Fibroblast of mammary gland (primary cell): ENCODE results near the gene PILRA.

Experiments used
- DNase-seq: peaks from one replicate; pipeline ENCODE4 v3.0.0-alpha.2; 2010; ENCODE audit warnings: low read depth
- H3K4me3 ChIP-seq: 2 replicates; pipeline ENCODE4 v1.5.1; 2011; ENCODE audit warnings: low read depth, mild to moderate bottlenecking, low read length, moderate library complexity; ENCODE audit not compliant: control insufficient read depth
- TF ChIP-seq, protein P1 (sequence below): conservative IDR thresholded peaks from 2 replicates; pipeline ENCODE4 v1.5.1; 2011; ENCODE audit warnings: low read depth, low read length, inconsistent platforms; ENCODE audit not compliant: control insufficient read depth, insufficient read depth

PILRA gene

GRCh38 chr7:100418930-100419659, 45.8 kb downstream of the PILRA start:
- DNase-seq = no peak
- TF ChIP-seq, protein P1, sequence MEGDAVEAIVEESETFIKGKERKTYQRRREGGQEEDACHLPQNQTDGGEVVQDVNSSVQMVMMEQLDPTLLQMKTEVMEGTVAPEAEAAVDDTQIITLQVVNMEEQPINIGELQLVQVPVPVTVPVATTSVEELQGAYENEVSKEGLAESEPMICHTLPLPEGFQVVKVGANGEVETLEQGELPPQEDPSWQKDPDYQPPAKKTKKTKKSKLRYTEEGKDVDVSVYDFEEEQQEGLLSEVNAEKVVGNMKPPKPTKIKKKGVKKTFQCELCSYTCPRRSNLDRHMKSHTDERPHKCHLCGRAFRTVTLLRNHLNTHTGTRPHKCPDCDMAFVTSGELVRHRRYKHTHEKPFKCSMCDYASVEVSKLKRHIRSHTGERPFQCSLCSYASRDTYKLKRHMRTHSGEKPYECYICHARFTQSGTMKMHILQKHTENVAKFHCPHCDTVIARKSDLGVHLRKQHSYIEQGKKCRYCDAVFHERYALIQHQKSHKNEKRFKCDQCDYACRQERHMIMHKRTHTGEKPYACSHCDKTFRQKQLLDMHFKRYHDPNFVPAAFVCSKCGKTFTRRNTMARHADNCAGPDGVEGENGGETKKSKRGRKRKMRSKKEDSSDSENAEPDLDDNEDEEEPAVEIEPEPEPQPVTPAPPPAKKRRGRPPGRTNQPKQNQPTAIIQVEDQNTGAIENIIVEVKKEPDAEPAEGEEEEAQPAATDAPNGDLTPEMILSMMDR = no peak
- H3K4me3 ChIP-seq = no peak overlapping the region

DNA sequence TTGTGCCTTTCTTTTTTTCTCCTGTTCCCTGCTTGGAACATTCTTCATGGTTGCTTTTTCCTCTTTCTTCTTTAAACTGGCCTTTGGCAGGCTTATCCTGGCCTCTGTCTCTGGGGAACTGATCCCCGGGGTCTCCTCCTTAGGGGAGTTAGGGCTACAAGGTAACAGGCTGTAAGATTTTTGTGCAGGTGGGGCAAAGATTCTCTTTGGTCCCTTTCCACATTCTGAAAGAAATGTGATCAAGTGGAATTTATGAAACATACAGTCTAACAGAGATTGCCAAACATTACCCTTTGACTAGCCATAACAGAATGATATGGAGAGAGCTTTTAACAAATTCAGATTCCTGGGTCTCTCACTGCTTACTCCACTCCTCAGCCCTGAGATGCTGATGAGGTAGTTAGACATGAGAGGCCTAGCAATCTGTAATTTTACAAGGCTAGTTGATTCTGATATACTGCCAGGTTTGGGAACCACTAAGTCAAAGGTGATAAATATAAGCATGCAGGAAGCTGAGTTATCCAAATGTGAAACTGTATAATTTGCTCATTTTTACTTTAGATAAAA, 46.5 kb downstream of the PILRA start:
- no peak overlapping the region for H3K4me3 ChIP-seq
- no peak for DNase-seq
- TF ChIP-seq, protein P1 = no peak

DNA sequence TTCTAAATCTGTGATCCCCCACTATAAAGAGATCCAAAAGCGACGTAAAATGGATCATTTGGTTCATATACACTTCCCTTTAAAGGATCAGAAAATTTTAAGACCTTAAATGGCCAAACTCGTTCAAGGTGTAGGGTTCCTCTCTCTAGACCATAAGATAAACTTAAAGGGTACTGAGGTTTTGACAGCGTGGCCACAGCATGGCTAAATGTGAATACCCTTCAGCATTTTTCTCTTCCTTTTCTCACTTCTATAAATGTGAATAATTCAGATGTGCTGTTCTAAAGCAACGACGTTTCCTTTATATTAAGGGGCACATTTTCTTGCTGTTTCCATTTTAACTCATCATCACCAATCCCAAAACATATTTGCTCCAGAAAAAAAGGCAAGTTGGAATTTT, 50.0 kb downstream of the PILRA start:
- DNase-seq = no peak
- TF ChIP-seq, protein P1 = no peak
- no peak overlapping the region for H3K4me3 ChIP-seq

DNA sequence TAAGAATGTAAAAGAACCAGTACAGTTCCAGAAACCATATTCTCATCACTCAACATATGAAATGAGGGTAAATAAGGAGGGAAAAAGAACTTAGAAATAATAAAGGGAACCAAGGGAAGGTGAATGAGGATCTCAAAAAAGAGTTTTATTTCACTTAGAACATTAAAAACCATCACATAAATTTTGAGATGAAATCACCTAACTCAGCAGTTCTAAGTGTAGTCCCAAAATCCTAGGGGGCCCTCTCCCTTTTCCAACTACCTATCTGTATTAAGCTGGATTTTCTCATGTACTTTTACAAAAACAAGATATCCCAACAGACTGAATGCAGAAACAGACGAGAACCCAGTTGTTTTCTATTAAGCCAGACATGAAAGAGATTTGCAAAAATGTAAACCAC, 52.1 kb downstream of the PILRA start:
- no peak overlapping the region for H3K4me3 ChIP-seq
- TF ChIP-seq, protein P1 = no peak
- DNase-seq = no peak

- no peak for DNase-seq
- TF ChIP-seq, protein P1 = no peak
- H3K4me3 ChIP-seq = no peak overlapping the region
Measured at GRCh38 chr7:100426516-100426915, 53.2 kb downstream of the PILRA start.

DNA sequence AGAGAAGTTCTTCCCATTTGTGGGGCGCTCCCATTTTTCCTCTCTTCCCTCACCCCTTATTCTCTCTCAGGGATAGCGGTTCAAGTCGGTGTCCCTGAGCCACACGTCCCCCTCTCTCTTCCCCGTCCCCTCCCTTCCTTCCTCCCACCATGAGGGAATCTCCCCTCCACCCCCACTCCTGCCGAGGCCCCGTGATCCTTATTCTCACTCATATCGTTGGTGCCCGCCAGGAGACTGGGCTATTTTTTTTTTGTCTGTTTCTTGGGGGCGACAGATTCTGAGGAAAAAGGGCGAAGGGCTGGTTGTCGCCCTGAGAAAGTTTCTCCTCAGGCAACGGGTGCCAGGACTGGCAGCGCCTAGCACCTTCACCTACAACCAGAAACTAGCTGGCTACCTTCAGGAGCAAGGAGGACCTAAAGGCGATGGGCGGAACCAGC, 54.5 kb downstream of the PILRA start:
- DNase-seq = no peak
- H3K4me3 ChIP-seq = peak overlapping the region; percentile 84
- TF ChIP-seq, protein P1 = no peak
